ENCODE data around the gene LYPD6B.

DNA sequence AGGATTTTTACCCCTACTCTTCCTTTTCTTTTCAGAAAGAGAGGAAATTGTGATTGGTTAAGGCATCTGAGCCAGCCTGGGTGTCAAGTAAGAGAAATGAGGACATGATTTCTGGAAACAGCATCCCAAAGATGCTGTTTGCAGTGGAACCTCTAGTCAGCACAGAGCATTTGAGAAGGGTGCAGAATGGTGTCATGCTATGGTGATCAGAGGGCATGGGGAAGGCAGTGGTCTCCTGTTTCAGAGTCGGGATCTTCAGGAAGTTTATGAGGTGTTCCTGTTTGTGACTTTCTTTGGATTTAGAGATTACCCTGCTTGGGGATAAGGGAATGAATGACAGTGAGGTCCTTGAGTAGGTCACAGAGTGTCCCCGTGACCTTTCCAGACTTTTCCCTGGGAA, 117.5 kb downstream of the LYPD6B start:
- TF ChIP-seq, protein P1, sequence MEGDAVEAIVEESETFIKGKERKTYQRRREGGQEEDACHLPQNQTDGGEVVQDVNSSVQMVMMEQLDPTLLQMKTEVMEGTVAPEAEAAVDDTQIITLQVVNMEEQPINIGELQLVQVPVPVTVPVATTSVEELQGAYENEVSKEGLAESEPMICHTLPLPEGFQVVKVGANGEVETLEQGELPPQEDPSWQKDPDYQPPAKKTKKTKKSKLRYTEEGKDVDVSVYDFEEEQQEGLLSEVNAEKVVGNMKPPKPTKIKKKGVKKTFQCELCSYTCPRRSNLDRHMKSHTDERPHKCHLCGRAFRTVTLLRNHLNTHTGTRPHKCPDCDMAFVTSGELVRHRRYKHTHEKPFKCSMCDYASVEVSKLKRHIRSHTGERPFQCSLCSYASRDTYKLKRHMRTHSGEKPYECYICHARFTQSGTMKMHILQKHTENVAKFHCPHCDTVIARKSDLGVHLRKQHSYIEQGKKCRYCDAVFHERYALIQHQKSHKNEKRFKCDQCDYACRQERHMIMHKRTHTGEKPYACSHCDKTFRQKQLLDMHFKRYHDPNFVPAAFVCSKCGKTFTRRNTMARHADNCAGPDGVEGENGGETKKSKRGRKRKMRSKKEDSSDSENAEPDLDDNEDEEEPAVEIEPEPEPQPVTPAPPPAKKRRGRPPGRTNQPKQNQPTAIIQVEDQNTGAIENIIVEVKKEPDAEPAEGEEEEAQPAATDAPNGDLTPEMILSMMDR (IDR thresholded peaks at IDR 0.05), result no peak
- TF ChIP-seq POLR2A (IDR thresholded peaks at IDR 0.05) (no peak), POLR2AphosphoS5 (IDR thresholded peaks at IDR 0.05) (no peak), EP300 (IDR thresholded peaks at IDR 0.05) (no peak)

All from gastroesophageal sphincter (tissue), 3 donors.